Activated CD8-positive, alpha-beta T cell treated with anti-CD3 and anti-CD28 coated beads for 36 hours (primary cell): Measurements from ENCODE around the gene LRRC71. TPM values are rescaled to one million over a fixed set of nuclear protein-coding genes. Genes with fewer than 3 reads are reported as not detected.

Experiments
- ATAC-seq: fragments of 200-7000 bp; cut with Tn5 transposase; one replicate; pipeline ENCODE4 v1.10.0; 2021; ENCODE audit warnings: mild to moderate bottlenecking, moderate library complexity
- CTCF ChIA-PET: fragments of 350-600 bp; sonication (Branson Sonifier 250); formaldehyde crosslinking; loops from one replicate; lab custom pipeline; 2021; ENCODE audit warnings: antibody characterized with exemption; lab: Charles Lee
- POLR2A ChIA-PET: fragments of 350-600 bp; sonication (Branson Sonifier 250); formaldehyde crosslinking; loops from one replicate; lab custom pipeline; 2021; ENCODE audit warnings: antibody characterized with exemption; lab: Charles Lee
- DNase-seq: peaks from one replicate; pipeline ENCODE4 v3.0.0-alpha.2; 2020
- H3K27ac Mint-ChIP-seq: one replicate; pipeline ENCODE4 v1.8.0; 2021; ENCODE audit warnings: mild to moderate bottlenecking, mixed read lengths
- H3K27me3 Mint-ChIP-seq: one replicate; pipeline ENCODE4 v1.8.0; 2021; ENCODE audit warnings: mixed read lengths
- H3K36me3 Mint-ChIP-seq: one replicate; pipeline ENCODE4 v1.8.0; 2021; ENCODE audit warnings: low read depth, mixed read lengths
- H3K4me1 Mint-ChIP-seq: one replicate; pipeline ENCODE4 v1.8.0; 2021; ENCODE audit warnings: low read depth, mixed read lengths
- H3K4me3 Mint-ChIP-seq: one replicate; pipeline ENCODE4 v1.8.0; 2021; ENCODE audit warnings: mild to moderate bottlenecking, moderate library complexity, mixed read lengths
- H3K9me3 Mint-ChIP-seq: one replicate; pipeline ENCODE4 v1.8.0; 2021; ENCODE audit warnings: mixed read lengths
- intact Hi-C: fragments of 100-400 bp; cut with micrococcal nuclease; formaldehyde crosslinking; loops from one replicate; pipeline ENCODE4 v1.10.0; 2022
- total RNA-seq, 2 experiments: library from RNA; stranded (reverse); gene quantifications; one replicate each; pipeline ENCODE4 v1.2.3, GENCODE V29; 2021
- TF ChIP-seq, protein P1 (sequence below): fragments of 200-600 bp; IDR thresholded peaks from one replicate; pipeline ENCODE4 v1.8.0; 2022; ENCODE audit warnings: antibody characterized with exemption, mild to moderate bottlenecking

Gene LRRC71
- total RNA-seq, 2 experiments from 2014 or later, result not detected

DNA sequence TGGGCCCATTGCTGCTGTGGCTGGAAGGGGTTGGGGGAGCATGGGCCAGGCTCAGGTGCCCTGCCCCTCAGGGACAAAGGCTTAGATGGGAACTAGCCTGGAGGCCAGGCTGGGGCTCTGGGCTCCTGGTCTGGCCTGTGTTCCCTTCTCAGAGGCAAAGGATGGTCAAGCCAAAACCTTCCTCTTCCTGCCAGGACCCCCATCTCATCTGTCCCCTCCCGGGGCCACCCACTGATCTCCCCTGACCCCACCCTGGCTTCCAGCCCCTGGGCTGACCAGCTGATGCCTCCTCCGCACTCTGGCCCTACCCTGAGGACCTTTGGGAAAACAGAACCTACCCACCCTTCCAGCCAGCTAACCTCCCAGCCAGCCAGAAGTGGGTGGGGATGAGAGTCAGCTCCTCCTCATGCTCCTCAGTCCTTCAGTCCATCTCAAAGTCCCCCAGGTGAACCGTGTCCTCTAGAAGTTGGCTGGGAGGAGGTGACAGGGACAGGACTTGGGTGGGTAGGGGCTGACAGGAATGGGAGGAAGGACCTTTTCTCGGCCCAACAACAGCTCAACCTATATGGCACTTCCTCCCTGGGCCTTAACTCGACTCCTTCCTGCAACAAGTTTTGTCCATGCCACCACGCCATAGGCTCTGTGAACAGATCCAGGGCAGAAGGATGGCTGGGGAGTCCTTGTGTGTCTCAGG, 19.4 kb upstream of the LRRC71 start:
- ChIA-PET CTCF (interaction anchor here (0.8 to 1.4 kb wide), 5 partner anchors 8 to 27 kb away, joined by 3 to 5 read pairs (median 4); partner anchors contain the start of gene LRRC71), POLR2A (no interaction called here)

GRCh38 chr1:156901590-156901900, 18.9 kb upstream of the LRRC71 start:
- H3K4me3 Mint-ChIP-seq, result no peak overlapping the region
- H3K27me3 Mint-ChIP-seq, result peaks cover 14% of the 10 kb centered on the region
- H3K36me3 Mint-ChIP-seq, result no peaks in the 10 kb centered on the region
- intact Hi-C loops, result no loop called here
- no peak for DNase-seq
- no peak for ATAC-seq
- TF ChIP-seq, protein P1, sequence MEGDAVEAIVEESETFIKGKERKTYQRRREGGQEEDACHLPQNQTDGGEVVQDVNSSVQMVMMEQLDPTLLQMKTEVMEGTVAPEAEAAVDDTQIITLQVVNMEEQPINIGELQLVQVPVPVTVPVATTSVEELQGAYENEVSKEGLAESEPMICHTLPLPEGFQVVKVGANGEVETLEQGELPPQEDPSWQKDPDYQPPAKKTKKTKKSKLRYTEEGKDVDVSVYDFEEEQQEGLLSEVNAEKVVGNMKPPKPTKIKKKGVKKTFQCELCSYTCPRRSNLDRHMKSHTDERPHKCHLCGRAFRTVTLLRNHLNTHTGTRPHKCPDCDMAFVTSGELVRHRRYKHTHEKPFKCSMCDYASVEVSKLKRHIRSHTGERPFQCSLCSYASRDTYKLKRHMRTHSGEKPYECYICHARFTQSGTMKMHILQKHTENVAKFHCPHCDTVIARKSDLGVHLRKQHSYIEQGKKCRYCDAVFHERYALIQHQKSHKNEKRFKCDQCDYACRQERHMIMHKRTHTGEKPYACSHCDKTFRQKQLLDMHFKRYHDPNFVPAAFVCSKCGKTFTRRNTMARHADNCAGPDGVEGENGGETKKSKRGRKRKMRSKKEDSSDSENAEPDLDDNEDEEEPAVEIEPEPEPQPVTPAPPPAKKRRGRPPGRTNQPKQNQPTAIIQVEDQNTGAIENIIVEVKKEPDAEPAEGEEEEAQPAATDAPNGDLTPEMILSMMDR, result no peak
- ChIA-PET CTCF (interaction anchor here (0.7 to 1.6 kb wide), 7 partner anchors 8 to 63 kb away, joined by 3 to 5 read pairs (median 4); partner anchors contain the start of gene LRRC71), POLR2A (interaction anchor here (0.7 kb wide), 1 partner anchor 225 kb away, joined by 3 read pairs; no protein-coding TSS in a partner anchor)
- H3K9me3 Mint-ChIP-seq, result no peaks in the 10 kb centered on the region
- H3K4me1 Mint-ChIP-seq, result peaks cover 4% of the 10 kb centered on the region
- H3K27ac Mint-ChIP-seq, result no peak overlapping the region

More for the DNA sequence above, 19.4 kb upstream of the LRRC71 start:
- Mint-ChIP-seq H3K9me3 (no peaks in the 10 kb centered on the region), H3K4me1 (peaks cover 4% of the 10 kb centered on the region), H3K4me3 (no peak overlapping the region), H3K27me3 (peaks cover 14% of the 10 kb centered on the region), H3K27ac (no peak overlapping the region), H3K36me3 (no peaks in the 10 kb centered on the region)
- intact Hi-C loops, result no loop called here
- no peak for DNase-seq
- ATAC-seq, result no peak
- TF ChIP-seq, protein P1, result no peak

DNA sequence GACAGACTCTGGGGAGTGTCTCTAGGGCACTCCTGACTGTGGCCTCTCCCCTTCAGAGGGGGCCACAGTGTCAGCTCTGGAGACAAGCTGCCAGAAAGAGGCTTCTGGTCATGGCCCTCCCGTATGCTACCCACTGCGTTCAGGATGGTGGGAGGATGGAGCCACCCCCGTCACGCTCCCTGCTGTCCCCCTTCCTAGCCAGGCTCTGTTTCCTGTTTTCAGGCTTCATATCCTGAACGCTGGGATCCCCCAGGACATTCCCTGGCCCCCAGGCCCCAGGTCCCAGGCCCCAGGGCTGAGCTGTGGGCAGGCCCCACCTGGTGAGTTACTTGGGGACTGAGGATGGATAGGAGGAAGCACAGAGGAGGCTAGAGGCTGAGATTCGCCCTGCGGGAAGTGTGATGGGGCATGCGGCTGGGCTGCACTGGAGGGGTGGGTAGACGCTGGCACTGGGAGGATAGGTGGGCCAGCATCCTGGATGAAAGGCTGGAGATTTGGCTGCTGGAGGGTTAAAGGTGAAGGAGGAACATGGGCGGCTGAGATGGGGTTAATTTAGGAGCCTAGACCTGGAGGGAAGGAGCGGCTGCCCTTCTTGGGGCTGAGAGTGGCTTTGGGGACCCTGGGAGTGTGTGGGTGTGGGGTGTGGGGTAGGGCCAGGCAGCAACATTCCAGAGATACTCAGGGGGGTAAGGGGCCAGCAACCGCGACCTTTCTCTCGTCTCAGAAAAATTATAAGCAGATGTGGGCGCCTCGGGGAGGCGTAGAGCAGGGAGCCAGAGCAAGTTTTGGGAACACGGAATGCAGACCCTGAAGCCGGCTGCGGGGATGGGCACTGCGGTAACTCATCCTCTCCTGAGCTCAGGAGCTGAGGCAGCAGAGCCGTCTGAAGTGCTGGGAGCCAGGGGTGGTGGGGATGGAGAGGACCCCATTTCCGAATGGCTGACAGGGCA, 18.2 kb upstream of the LRRC71 start:
- TF ChIP-seq, protein P1, result no peak
- H3K36me3 Mint-ChIP-seq, result no peaks in the 10 kb centered on the region
- no peak overlapping the region for H3K4me3 Mint-ChIP-seq
- no peak overlapping the region for H3K27ac Mint-ChIP-seq
- no peak for ATAC-seq
- intact Hi-C loops, result no loop called here
- no peaks in the 10 kb centered on the region for H3K9me3 Mint-ChIP-seq
- H3K27me3 Mint-ChIP-seq, result peaks cover 13% of the 10 kb centered on the region
- ChIA-PET CTCF (interaction anchor here (0.7 to 1.6 kb wide), 7 partner anchors 9 to 64 kb away, joined by 3 to 5 read pairs (median 4); partner anchors contain the start of genes LRRC71 and NTRK1), POLR2A (interaction anchor here (0.7 kb wide), 1 partner anchor 226 kb away, joined by 3 read pairs; no protein-coding TSS in a partner anchor)
- no peak for DNase-seq
- peaks cover 4% of the 10 kb centered on the region for H3K4me1 Mint-ChIP-seq

- no peak overlapping the region for H3K27ac Mint-ChIP-seq
- no peaks in the 10 kb centered on the region for H3K36me3 Mint-ChIP-seq
- TF ChIP-seq, protein P1, result no peak
- no peak overlapping the region for H3K4me3 Mint-ChIP-seq
- intact Hi-C loops, result no loop called here
- H3K27me3 Mint-ChIP-seq, result peaks cover 13% of the 10 kb centered on the region
- H3K9me3 Mint-ChIP-seq, result no peaks in the 10 kb centered on the region
- ChIA-PET POLR2A (no interaction called here), CTCF (interaction anchor here (1.6 kb wide), 2 partner anchors 13 to 43 kb away, joined by 3 to 4 read pairs; partner anchors contain the start of gene NTRK1)
- DNase-seq (no peak), ATAC-seq (no peak)
- H3K4me1 Mint-ChIP-seq, result no peaks in the 10 kb centered on the region
These were observed 16.9 kb upstream of the LRRC71 start for GRCh38 chr1:156903328-156904091.
